Activated CD4-positive, alpha-beta T cell treated with anti-CD3 and anti-CD28 coated beads, Interleukin-2, amount 50 U/mL, for 16 hours (primary cell): ENCODE measurements around the gene LHPP.
"Not testable (repeated sequence)": the region's sequence is repeated elsewhere in the genome, so short reads cannot be mapped to it uniquely, and the experiment has no call there.

Source experiments
- DNase-seq: peaks from one replicate; pipeline ENCODE4 v3.0.0-alpha.2; 2020

The LHPP gene

GRCh38 chr10:124598196-124598595, 136.6 kb downstream of the LHPP start:
- DNase-seq = no peak

DNA sequence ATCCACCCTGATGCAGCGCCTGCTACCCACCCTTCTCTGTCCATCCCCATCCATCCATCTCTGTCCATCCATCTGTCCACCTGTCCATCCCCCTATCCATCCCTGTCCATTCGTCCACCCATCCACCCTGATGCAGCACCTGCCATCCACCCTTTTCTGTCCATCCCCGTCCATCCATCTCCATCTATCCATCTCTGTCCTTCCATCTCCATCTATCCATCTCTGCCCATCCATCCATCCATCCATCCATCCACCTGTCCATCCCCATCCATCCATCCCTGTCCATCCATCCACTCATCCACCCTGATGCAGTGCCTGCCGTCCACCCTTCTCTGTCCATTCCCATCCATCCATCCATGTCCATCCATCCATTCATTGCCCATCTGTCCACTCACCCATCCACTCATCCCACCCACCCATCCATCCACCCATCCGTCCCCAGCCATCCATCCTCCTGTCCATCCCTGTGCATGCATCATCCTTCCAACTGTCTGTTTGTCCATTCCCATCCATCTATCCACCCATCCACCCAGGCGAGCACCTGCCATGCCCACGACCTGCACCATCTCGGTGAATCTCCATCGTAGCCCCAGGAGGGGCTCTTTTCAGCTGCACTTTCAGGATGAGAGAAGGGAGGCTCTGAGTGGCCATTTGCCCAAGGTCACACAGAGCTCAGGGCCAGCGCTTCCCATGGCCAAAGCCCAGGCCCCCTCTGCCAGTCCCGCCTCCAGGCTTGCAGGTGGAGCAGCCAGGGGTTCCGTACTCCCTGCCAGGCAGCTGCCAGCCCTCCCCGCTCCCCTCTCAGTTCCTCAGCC, 137.4 kb downstream of the LHPP start:
- DNase-seq = no peak

GRCh38 chr10:124599588-124600050, 138.0 kb downstream of the LHPP start:
- no peak for DNase-seq

DNA sequence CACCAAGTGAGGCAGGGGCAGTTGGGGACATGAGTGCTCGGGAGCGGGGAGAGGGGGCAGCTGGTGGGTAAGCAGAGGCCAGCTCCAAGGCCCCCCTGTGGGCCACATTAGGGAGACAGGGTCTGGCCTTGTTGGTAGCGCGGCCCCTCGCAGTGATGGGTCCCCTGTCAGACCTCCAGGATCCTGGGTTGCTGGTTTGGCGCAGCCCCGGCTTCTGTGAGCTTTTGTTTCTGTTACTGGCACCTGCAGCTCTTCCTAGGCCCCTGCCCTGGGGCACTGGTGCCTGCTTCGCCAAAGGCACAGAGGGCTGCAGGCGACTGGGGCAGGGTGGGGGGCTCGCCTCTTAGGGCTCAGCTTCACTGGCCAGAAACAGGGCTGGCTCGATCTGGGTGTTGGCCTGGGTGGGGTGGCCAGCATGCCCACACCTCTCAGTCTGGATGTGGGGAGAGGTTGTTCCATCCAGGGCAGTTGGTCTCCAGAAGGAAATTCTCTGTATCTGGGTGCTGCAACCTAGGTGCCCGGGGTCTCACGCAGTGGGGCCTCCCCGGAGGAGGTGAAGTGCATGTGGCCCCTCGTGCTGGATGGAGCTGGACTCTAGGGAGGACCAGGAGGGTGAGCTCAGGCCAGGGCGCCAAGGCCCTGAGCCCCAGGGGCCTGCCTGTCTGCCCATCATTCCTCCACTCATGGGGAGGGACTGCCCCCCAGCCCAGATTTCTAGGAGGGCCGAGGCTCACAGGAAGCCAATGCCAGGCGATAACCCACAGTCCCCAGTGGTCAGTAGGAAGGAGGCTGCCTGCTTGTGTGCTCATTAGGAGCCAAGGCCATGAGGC, 138.6 kb downstream of the LHPP start:
- DNase-seq = no peak

DNA sequence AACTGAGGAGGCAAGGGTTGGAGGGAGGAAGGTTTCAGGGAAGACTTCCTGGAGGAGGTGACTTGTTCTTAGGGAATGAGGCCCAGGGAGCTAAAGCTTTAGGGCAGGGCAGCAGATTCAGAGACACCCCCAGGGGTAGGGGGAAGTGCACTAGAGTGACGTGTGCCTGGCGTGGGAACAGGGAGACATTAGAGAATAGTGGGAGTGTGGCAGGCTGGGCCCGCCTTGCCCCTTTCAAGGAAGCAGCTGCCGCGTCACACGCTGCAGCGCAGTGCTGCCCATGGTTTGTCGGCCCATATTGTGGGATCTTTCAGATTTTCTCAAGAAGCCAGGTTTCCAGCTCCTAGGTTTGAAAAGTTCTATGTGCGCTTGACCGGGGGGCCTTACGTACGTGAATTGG, 139.4 kb downstream of the LHPP start:
- no peak for DNase-seq

DNA sequence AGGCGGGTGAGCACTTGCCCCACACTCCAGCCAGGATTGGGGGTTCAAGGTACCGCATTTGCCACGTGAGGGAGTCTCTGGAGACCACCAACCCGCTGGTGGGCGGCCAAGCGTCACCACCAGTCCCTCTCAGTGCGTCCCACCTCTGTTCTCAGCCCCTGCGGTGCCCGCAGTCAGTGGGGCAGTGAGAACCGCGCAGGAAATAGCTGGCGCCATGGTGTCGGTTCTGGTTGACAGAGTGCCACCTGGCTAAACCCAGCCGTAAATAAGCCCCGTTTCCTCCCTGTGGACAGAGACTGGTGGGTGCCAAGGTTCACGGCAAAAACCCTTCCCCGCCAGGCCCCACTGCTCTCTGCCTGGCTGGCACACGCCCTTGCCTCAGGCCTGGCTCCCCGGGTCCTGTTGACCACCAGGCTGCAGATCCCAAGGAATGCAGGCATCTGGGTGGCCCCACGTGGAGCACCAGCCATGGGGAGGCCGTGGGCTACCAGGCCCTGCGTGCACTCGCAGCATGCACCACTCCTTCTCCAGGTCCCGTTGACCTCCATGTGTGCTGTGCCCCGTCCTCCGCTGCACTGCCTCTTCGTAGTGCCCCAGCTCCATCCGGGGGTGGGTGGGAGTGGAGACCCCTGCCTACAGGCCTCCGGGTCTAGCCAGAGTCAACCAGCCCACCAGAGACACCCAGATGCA, 140.0 kb downstream of the LHPP start:
- no peak for DNase-seq

GRCh38 chr10:124602121-124602561, 140.5 kb downstream of the LHPP start:
- DNase-seq = no peak

GRCh38 chr10:124602646-124603365, 141.2 kb downstream of the LHPP start:
- no peak for DNase-seq

DNA sequence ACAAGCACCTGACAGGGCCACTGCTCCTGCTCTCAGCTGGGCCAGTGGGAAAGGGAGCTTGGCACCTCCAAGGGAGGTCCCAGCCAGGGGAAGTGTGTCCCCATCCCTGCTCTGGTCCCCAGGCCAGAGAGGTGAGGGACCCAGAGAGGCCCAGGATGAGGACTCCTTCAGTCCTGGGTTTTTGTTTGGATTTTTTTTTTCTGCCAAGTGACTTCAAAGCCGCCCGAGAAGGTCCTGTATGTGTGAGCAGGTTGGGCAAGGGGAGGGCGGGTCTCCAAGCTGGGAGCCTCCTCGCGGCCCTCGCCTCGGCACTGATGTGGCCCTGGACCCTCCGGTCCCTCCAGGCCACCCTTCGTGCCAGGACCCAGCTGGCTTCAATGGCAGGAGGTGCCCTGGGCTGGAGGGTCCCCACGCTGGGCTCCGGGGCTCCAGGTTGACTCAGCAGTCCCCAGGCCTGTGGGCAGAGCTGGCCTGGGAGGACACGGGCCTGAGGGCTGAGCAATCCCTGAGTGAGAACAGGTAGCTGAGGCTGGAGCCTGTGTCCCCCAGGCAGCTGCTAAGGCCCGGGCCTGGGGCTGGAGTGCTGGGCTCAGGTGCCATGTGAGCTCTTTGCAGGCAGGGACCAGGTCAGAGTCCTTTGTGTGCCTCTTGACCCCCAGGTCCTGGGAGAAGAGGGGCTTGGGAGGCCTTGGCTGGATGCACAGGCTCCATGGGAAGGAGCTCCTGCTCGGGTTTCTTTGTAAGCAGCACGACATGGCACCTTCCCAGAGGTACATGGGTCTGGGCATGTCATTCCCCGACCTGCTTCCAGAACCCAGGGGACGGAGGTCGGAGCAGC, 142.0 kb downstream of the LHPP start:
- no peak for DNase-seq

DNA sequence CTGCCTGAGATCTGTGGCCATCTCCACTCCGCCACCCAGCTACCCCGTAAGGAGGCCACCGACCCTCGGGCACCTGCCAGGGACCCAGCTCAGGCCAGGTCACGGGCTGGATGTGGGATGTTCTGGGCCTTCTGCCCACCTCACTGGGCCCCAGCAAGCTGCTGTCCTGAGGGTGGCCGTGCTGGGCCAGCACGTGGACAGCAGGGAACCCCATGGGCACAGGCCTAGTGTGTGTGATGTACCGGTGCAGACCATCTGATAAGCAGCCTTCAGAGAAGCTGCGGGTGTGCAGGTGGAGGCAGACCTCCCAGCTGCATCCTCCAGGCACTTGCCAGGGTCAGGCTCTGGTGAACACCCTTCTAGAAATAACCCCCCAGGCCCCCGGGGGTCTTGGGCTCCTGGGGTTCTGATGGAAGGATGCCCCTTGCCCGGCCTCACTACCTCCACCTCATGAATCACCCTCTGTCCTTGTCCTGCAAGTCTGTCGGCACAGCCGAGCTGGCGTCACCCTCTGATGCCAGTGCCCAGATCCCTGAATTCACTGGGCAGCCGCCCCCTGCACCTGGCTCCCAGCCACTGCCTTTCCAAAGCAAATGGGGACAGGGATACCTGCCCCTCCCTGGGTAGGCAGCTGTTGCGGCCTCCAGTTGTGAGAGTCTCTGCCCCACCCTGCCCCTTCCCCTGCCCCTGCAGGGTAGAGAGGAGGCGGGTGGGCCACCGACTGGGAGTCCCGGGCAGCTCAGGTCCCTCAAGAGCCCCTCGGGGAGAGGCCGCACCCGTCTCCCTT, 142.8 kb downstream of the LHPP start:
- no peak for DNase-seq

- no peak for DNase-seq
These were observed 143.4 kb downstream of the LHPP start for GRCh38 chr10:124605001-124605370.

DNA sequence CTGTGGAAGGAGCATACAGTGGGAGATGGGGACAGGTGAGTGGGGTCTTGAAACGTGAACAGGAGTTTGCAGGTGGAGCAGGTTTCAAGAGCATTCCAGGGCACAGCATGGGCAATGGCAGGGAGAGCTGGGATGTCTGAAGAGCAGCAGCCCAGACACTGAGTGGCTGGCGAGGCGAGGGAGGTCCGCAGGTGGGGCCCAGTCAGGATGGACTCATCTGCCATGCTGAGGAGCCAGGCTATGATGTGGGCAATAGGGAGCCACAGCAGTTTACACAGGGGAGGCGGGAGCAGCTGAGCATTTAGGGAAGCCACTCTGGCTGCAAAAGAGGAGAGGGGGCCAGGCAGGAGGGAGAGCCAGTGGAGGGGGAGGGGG, 143.8 kb downstream of the LHPP start:
- DNase-seq = no peak

GRCh38 chr10:124605856-124606812, 144.5 kb downstream of the LHPP start:
- DNase-seq = no peak

DNA sequence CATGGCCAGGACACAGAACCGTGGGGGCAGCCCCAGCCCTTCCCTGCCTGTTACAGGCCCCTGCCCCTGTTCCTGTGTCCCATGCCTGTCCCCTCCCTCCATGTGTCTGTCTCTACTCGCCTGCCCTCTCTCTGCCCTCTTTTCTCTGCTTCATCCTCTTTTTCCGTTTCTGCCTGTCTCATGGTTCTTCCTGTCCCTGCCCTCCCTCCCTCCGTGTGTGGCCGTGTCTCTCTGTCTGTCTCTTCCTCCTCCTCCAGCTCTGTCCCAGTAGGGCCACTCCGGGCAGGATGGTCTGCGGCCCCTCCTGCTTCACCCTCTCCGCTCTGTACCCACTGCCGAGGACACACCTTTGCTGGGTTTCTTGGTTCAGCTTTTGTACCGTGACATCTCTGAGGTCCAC, 145.2 kb downstream of the LHPP start:
- no peak for DNase-seq

DNA sequence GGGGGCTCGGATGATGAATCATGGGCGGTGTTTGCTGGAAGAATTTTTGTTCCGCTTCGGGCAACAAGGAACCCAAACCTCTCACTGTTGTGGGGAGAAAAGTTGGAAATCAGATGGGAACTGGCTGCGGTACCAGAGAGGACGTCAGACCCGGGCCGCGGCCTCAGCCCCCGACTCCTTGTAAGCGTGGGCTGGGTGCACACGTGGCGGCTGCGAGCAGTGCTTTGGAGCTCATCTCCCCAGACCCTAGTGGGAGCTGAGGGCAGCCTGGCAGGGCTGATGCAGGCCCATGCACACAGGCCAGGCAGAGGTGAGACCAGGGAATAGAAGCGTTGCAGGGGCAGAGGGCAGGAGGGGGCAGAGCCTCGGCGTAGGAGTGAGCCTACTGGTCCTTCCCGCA, 146.1 kb downstream of the LHPP start:
- DNase-seq = no peak

- DNase-seq = no peak
These were observed 146.6 kb downstream of the LHPP start for GRCh38 chr10:124608093-124608721.

- DNase-seq = no peak
These were observed 148.1 kb downstream of the LHPP start for GRCh38 chr10:124609698-124610097.

GRCh38 chr10:124610186-124610585, 148.6 kb downstream of the LHPP start:
- not testable (repeated sequence) for DNase-seq

DNA sequence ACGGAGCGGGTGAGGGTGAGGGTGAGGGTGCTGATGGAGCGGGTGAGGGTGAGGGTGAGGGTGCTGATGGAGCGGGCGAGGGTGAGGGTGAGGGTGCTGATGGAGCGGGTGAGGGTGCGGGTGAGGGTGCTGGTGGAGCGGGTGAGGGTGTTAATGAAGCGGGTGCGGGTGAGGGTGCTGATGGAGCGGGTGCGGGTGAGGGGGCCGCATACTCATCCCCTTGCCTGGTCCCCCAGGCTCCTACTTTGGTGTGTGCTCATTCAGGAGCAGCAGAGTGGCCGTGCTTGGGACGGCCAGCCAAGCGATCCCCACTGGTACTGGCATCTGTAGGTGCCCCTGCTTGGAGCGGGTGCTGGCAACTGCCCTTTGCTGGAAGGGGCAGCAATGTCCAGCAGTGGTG, 149.2 kb downstream of the LHPP start:
- DNase-seq = not testable (repeated sequence)
